Stimulated activated CD8-positive, alpha-beta memory T cell treated with anti-CD3 and anti-CD28 coated beads, Interleukin-7, amount 100 ng/mL, for 1 hour (primary cell): Measurements from ENCODE around the gene SLC9C1.

Experiments used
- DNase-seq, 2 donors: peaks; one replicate each; pipeline ENCODE4 v3.0.0-alpha.2; 2020; ENCODE audit warnings: low read depth in 2 of 2

The SLC9C1 gene

DNA sequence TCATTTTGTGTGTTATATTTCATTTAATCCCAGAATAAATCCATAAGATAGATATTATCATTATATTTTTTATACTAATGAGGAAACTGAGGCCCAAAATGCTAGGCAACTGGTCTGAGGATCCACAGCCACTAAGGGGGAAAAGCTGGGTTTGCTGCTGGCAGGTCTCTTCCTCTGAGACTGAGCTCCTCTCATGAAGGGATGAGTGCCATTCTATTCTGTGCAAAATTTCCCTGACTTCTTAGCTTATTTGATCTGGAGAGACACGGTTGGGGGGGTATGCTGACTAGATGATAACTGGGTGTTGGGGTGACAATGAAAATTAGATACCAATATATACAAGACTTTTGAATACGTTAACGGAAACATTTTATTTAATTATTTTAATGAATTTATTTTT is 162.9 kb downstream of the SLC9C1 start:
- no peak for DNase-seq

- DNase-seq: no peak
Measured at GRCh38 chr3:112130638-112130993, 163.4 kb downstream of the SLC9C1 start.

GRCh38 chr3:112129925-112130637 is 163.9 kb downstream of the SLC9C1 start:
- DNase-seq: no peak

DNA sequence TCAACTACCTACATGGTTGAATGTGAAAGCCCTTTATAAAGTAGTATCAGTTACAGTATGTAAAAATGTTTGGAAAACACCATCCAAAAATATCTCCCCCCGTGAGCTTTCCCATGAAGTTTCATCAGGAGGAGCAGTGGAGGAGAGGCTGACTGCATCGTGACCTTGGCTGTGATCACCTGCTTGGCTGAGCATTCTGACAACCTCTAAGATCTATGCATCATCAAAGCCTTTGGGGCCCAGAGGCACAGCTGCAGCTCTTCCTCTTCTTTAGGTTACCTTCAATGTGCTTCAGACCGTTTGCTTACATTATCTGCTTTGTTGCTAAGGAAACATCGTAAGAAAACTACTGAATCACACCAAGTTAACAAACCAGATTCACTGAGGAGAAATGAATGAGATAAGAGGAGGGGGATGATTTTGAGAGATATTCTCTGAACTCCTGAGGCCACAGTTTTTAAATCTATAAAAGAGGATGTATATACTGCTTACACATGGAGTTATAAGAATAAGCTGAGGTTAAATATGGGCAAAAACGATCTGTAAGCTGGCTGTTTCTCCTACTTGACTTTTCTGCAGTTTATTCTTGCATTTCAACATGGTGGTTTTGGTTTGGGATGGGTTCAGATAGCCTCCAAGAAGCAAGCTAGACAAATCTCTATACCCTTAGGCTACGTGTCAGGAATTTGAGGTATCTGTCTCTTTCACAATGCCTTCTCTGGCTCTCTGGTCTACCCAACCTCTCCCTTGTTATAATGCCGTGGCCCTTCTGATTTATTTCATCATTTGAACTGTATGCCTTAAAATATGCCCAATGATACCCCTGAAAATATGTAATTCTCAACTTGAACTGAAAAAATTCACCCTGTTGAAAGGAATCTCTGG is 164.9 kb downstream of the SLC9C1 start:
- DNase-seq: no peak

- no peak for DNase-seq
Measured at GRCh38 chr3:112127522-112128494, 166.2 kb downstream of the SLC9C1 start.

- no peak for DNase-seq
Measured at GRCh38 chr3:112126511-112126911, 167.5 kb downstream of the SLC9C1 start.

- no peak for DNase-seq
Measured at GRCh38 chr3:112124907-112125607, 169.0 kb downstream of the SLC9C1 start.

DNA sequence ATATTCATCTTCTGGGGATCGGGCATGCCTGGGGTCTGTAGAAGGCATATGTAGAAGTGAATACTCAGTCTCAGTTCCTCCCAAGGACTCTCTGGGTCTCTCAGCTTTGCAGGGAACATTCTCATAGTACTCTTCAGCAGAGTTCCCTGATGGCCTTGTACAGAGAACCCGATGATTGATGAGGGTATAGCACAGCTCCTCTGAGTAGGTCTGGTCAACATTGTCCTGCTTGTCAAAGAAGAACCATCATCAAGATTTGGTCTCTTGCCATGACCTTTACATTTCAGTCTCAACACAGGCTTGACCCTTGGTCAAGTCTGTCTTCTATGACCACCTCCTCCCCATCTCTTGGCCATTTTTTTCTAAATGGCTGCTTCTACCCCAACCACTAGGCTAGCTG is 170.5 kb downstream of the SLC9C1 start:
- no peak for DNase-seq

GRCh38 chr3:112122870-112123269 is 171.1 kb downstream of the SLC9C1 start:
- no peak for DNase-seq

DNA sequence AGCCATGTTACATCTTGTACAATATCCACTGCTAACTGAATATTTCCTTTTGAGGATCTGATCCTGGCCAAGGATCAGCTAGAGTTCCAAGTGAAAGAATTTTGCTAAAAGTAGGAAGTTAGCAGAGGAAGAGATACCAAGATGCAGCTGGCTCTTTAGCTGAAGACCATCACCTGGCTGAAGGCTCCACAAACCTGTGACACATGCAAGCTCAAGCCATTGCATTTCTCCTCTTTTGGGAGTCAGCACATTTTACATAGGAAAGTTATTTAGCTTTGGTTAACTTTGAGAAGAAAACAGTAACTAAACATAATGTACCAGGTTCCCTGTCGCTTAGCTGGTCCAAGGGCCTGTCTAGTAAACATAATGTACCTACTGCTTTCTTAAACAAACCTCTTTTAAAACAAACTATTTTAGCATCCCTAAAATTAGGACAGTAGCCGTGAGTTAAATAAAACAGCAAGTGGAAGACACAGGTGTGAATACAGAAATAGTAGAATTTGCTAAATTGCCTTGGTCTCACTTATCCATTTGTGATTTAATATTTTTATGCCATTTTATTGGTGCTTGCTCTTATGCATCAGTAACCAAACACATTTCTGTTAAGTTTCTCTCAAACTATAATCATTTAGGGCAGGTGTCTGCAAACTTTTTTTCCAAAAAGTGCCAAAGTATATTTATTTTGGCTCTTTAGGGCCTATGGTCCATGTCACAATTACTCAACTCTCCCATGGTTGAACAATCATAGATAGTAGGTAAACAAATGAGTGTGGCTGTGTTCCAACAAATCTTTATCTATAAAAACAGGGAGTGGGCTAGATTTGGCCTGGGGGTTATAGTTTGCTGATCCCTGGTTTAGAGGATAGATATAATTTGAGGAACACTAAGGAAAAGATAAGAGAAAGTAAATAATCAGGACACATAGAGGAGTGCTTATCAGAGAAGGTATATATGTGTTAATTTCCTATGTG is 172.2 kb downstream of the SLC9C1 start:
- no peak for DNase-seq

DNA sequence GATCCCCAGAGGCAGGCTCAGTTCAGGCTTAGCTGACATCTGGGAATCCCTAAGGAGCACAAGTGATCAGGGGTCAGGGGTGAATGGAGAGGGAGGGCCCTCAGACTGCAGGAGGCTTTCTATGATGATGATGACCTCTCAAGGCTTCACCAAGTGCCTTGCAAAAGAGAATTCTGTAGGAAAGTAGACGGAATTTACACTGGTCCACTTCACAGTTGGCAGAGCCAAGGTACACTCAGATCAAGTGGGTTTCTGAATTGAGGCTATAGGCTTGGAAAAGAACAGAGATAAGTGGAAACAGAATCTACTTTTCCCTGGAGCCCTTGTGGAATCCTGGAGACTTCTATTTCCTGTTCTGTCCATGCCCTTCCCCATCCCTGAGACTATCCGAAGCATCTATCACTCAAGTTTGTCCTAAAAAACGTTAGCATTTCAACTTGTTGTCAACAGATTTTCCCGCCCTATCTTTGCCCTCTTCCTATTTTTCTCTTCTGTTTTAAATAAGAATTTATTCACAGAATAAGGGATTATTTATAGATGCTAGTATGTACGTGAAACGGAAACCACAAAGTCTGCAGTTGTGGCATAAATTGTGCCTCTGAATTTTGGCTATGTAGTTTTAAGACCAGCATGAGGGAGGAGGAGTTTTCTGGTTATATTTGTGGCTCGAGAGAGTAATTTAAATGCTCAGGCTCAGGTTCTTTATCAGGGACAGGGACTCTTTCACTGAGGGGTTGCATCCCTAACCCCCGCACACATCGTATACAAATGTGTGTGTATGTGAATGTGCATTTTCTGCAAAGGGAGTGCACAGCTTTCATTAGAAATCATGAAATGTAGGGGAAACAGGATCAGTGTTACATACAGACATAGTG is 173.8 kb downstream of the SLC9C1 start:
- no peak for DNase-seq

DNA sequence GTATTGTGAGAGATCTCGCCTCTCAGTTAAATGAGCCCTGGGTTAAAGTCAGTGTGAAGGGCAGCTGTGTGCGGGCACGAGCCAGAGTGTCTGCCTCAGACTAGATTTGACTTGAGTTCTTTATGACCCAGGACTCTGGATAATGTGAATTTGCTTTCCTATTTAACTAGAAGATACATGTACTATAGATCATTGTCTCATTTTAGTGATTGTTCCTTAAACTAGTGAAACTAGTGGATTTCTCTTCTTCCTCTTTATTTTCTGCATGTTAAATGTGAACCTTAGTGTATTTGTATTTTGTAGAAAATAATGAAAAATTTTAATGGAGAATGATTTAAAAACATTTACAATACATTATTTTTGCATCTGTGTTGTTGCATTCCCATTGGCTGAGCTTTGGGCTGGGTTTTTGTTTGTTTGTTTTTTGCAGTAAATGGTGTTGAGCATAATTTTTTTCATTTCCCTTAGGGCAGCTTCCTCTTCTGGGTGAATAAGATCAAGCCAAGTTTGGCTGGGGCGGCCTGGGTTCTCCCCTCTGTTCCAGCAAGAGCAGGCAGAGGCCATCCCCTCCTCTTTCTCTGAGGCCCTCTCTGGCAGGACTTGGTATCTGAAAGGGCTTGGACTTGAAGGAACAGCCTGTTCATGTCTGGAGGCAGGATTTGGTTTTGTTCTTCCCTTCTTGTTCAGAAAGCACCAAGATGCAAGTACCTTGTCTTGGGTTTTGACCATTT is 176.0 kb downstream of the SLC9C1 start:
- no peak for DNase-seq

DNA sequence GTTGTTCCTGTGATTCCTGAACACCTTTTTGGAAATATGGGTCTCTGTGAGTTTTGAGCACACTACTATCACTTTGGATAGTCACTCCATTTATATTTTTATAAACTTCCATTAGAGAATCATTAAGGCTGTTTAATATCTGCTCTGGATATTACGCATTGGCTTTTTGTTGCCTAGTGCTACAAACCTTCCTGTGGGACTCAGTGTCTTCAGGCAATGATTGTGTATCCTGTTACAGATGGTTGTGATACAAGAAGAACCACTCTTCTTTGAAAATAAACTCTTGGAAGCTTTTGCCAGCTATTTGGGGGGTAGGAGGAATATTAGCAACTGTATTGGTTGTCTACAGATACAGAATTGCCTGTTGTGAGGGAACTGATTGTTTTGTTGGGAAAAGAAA is 176.6 kb downstream of the SLC9C1 start:
- no peak for DNase-seq

DNA sequence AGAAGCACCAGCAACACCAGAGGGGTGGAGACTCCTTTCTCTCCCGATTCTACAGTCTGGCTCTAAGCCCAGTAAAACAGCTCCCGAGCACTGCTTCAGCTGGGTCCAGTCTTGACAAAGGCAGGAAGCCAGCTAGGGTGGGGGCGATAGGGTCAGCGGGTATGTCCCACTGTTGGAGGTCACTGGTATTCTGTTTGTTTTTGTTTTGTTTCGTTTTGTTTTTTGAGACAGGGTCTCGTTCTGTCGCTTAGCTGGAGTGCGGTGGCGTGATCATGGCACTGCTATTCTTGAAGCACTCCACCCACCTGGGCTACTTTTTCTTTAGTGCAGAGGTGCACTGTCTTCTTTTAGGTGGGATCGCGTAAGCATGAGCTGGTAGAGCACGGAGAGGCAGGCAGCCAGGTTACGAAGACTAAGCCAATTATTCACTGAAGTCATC is 177.2 kb downstream of the SLC9C1 start:
- DNase-seq: no peak

DNA sequence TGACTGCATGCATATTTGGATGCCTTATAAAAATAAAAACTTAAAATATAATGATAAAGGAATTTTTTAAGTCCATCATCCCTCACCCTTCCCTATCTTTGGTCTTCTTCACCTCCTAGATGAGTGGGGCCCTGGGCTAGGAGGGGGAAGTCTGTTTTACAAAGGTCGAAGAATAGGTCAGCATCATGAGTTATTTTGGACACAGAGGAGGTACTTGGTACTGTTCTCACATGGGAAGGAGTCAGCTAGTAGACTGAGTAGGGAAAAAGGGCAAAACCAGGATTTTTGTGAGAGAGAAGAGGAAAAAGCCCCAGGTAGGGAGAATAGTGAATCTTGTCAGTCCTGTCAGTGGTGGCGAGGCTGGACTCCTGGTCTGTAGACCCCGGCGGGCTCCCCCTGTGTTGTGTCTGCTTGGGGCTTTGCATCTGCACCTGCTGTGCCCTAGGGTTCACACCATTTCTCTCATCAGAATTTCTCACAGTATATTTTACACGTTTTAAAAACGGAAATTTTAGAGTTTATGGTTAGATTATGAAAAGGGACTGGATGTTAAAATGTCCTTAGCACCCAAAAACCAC is 178.1 kb downstream of the SLC9C1 start:
- no peak for DNase-seq

- no peak for DNase-seq
Measured at GRCh38 chr3:112115161-112115739, 178.8 kb downstream of the SLC9C1 start.

DNA sequence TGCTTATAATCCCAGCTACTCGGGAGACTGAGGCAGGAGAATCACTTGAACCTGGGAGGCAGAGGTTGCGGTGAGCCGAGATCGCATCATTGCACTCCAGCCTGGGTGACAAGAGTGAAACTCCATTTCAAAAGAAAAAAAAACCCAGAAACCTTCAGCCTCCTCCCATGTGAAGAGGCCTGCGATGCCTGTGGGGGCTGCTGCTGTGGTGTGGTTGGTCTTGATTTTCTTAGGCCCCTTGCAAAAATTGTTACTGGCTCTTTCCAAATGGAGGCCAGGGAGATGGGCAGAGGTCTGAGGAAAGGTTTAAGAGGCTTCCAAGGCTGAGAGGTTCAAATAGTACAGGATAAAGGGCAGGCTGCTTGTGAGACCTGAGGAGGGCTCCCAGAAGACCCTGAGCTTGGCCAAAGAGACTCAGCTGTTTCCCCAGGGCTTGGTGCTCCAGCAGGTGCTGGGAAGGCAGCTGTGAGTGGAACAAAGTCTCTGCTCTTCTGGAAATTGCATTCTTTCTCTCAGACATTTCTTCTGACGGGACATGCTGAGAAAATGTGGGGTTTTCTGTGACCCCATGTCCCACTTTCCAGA is 179.3 kb downstream of the SLC9C1 start:
- DNase-seq: no peak
